ENCODE measurements around the gene GMPR2. TPM values are rescaled to one million over a fixed set of nuclear protein-coding genes. Genes with fewer than 3 reads are reported as not detected.
A peak's percentile ranks its signal among the peaks of the same experiment; 100 is the strongest.

GMPR2 gene
- total and polyA plus RNA-seq, 2 of the 13 experiments (the other 11 are each of a cell fraction or from before 2014, with no cell fraction given), result 210 to 273 TPM

- Histone ChIP-seq H3K27me3 (ENCODE audit: control insufficient read depth in 1 of 2, insufficient read depth in 2 of 2, low read length in 2 of 2) (no peaks in the 10 kb centered on the region), H4K20me1 (ENCODE audit: insufficient read depth, low read length) (no peaks in the 10 kb centered on the region), H3K27ac (ENCODE audit: extremely low read length, insufficient read depth, low read length) (no peak overlapping the region), H3K36me3 (replicated peaks in 1 of 2; ENCODE audit: control insufficient read depth in 1 of 2, insufficient read depth in 2 of 2, low read length in 2 of 2) (peaks cover 0 to 7% of the 10 kb centered on the region in 2 experiments; a peak in 1 of 5 replicates), H3K9ac (ENCODE audit: insufficient read depth, low read depth, low read length) (no peak overlapping the region), H3K9me3 (ENCODE audit: low read length) (no peaks in the 10 kb centered on the region), H3K4me2 (ENCODE audit: low read depth, low read length) (0 out of 2 replicates have a peak overlapping the region, but pooled peaks have one; percentile 16), H3K4me3 (replicated peaks in 1 of 3; ENCODE audit: insufficient read depth in 1 of 3, low read depth in 2 of 3, low read length in 3 of 3) (no peak overlapping the region), H3K79me2 (ENCODE audit: insufficient read depth, low read length) (no peaks in the 10 kb centered on the region), H2AFZ (ENCODE audit: low read length) (no peak overlapping the region), H3K4me1 (ENCODE audit: insufficient read depth, low read length) (peaks cover 27% of the 10 kb centered on the region)
- ChIA-PET CTCF (ENCODE audit: low intra/inter-chr PET ratio, low total read pairs) (no interaction called here), POLR2A (interaction anchor here (2.1 to 16.5 kb wide), 3 partner anchors 8 to 20 kb away, joined by 8 to 435 read pairs (median 254); partner anchors contain the start of genes RABGGTA and TINF2)
- WGBS (ENCODE audit: low lambda C conversion rate), result 82% methylated on average over 4 of the region's 4 CpGs
- ATAC-seq (peak; percentile 16), DNase-seq (ENCODE audit: low spot score) (no peak), FAIRE-seq (no peak)
- intact Hi-C loops (cut with micrococcal nuclease; ENCODE audit: unreplicated experiment), result no loop called here
- BruUV-seq (replicated peaks), result no TSS peak
- in situ Hi-C loops (cut with HindIII; ENCODE audit: extremely low pct_ligation_motif_present, low pct_unique_long_range_greater_than_20kb), result no loop called here
- TF ChIP-seq TIGD3 (CRISPR knock-in tag; IDR thresholded peaks at IDR 0.05; ENCODE audit: borderline replicate concordance) (0 out of 2 replicates have a peak, but pooled peaks have one; percentile 32), ZBTB7A (CRISPR knock-in tag; IDR thresholded peaks at IDR 0.05) (0 out of 2 replicates have a peak, but pooled peaks have one; percentile 36), JUN (CRISPR knock-in tag; IDR thresholded peaks at IDR 0.05) (0 out of 2 replicates have a peak, but pooled peaks have one; percentile 19), ZNF280B (CRISPR knock-in tag; IDR thresholded peaks at IDR 0.05; ENCODE audit: borderline replicate concordance) (0 out of 2 replicates have a peak, but pooled peaks have one; percentile 10), ZNF407 (CRISPR knock-in tag; IDR thresholded peaks at IDR 0.05; ENCODE audit: not compliant biosample characterization) (no peak), CREM (IDR thresholded peaks at IDR 0.05) (no peak), CREM (CRISPR knock-in tag; IDR thresholded peaks at IDR 0.05) (no peak)
- TF ChIP-seq, protein P1, sequence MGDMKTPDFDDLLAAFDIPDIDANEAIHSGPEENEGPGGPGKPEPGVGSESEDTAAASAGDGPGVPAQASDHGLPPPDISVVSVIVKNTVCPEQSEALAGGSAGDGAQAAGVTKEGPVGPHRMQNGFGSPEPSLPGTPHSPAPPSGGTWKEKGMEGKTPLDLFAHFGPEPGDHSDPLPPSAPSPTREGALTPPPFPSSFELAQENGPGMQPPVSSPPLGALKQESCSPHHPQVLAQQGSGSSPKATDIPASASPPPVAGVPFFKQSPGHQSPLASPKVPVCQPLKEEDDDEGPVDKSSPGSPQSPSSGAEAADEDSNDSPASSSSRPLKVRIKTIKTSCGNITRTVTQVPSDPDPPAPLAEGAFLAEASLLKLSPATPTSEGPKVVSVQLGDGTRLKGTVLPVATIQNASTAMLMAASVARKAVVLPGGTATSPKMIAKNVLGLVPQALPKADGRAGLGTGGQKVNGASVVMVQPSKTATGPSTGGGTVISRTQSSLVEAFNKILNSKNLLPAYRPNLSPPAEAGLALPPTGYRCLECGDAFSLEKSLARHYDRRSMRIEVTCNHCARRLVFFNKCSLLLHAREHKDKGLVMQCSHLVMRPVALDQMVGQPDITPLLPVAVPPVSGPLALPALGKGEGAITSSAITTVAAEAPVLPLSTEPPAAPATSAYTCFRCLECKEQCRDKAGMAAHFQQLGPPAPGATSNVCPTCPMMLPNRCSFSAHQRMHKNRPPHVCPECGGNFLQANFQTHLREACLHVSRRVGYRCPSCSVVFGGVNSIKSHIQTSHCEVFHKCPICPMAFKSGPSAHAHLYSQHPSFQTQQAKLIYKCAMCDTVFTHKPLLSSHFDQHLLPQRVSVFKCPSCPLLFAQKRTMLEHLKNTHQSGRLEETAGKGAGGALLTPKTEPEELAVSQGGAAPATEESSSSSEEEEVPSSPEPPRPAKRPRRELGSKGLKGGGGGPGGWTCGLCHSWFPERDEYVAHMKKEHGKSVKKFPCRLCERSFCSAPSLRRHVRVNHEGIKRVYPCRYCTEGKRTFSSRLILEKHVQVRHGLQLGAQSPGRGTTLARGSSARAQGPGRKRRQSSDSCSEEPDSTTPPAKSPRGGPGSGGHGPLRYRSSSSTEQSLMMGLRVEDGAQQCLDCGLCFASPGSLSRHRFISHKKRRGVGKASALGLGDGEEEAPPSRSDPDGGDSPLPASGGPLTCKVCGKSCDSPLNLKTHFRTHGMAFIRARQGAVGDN (CRISPR knock-in tag; IDR thresholded peaks at IDR 0.05), result peak; percentile 9; the same call in 1 of the 2 replicates
These were observed 28.0 kb downstream of the GMPR2 start for GRCh38 chr14:24260780-24261157.
